GM18909 (cell line): ENCODE data around the gene CYP27B1.
"Not testable (repeated sequence)": the region's sequence is repeated elsewhere in the genome, so short reads cannot be mapped to it uniquely, and the experiment has no call there.

Experiments
- ATAC-seq: cut with Tn5 transposase; IDR thresholded peaks from one replicate; pipeline ENCODE4 v1.9.1; 2021; ENCODE audit warnings: mild to moderate bottlenecking; ENCODE audit not compliant: unreplicated experiment, poor library complexity

CYP27B1 gene

DNA sequence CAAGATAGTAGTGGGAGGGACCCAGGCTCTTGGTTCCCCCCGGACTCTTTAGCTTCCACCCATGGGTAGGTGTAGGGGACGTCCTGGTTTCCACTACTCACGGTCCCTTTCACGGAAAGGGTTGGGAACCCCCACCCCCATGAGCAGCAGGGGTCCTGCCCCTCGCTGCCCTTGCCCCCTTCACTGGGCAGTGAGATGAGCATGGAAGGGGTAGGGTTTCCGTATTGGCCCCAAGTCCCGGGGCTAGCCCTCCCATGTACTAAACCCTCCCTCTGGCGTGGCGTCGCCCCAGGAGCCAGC is 41.1 kb downstream of the CYP27B1 start:
- ATAC-seq, result no peak

DNA sequence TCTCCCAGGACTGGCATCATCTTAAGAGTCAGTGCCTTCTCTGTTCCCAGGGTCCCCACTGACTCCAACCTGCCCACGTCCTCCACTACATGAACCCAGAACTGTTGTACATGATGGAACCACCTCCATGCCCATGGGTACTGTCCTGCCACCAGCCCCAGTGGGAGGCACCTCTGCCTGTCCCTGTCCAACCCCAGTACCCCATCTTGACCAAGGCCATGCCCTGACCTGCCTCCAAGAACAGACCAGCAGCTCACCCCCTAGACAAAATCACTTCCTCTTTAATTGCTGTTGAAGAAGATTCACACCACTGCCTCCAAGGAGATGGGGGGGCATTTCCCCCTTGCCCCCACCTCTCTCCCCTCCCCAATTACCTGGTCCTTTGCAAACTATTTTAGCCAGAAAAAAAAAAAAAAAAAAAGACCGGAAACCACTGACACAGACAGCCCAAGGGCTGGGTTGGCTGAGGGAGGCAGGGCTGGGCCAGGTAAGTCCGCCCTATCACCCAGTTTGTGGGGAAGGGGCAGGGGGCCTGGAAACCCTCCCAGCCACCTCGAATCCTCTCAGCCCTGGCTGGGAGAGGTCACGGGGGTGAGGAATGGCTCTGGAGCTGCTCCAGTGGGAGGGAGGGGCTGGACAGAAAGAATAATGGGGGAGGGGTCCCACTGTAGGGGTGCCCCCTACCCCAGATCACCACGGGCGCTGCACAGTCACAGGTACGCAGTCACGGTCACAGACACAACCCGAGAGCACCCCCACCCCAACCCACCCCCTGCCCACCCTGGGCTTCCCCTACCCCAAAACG is 41.7 kb downstream of the CYP27B1 start:
- ATAC-seq, result no peak

DNA sequence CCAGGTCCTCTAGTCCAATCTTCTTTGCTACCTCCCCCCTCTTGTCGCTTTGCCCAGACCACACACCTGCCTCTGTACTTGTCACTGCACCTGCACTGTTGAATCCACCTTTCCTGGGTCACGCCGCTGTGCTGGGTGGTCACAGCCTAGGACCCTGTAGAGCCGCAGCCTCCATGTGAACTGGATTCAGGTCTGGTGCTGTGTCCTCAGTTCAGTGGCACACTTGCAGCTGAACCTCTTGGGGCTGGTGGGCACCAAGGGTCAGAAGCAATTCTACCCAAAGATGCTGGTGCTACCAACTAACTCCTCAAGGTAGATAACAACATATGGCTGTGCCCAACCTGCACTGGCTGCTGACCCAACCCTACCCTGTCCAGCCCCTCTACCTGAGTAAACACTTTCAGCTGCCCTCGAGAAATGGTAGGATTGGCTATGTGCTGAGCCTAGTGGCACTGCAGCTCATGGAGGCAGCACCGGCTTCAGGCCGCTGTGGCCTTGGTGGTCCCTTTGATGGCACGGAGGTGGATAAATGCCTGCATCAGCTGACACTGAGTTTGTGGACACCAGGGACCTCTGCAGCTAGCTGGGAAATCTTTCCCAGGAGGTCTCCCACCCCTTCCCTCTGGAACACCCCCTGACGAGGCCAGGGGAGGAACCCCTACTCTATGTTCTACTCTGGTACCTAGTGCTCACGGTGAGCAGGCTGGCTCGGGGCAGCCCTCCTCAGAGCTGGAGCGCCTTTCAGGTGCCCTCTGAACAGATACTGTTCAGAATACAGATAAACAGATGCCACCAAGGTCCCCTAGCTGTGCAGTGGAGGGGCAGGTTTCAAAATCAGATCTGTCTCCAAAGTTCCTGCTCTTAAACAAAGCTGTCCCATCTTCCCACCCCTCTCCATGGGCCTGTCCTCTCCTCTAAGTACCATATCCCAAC is 42.6 kb downstream of the CYP27B1 start:
- no peak for ATAC-seq

DNA sequence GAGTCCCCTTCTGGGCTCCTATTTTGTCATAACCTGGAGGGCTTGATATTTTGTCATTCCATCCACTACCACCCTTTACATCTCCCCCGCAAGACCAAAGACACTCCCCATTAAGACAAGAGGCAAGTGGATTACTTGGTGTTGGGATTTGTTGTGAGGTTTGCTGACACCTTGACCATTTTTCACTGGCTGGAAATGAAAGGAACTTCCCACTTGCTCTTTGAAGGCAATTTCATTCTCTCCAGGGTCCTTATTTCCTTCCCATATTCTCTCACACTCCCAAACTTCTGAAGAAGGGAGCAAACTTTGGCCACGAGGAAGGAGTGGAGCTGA is 43.3 kb downstream of the CYP27B1 start:
- no peak for ATAC-seq

DNA sequence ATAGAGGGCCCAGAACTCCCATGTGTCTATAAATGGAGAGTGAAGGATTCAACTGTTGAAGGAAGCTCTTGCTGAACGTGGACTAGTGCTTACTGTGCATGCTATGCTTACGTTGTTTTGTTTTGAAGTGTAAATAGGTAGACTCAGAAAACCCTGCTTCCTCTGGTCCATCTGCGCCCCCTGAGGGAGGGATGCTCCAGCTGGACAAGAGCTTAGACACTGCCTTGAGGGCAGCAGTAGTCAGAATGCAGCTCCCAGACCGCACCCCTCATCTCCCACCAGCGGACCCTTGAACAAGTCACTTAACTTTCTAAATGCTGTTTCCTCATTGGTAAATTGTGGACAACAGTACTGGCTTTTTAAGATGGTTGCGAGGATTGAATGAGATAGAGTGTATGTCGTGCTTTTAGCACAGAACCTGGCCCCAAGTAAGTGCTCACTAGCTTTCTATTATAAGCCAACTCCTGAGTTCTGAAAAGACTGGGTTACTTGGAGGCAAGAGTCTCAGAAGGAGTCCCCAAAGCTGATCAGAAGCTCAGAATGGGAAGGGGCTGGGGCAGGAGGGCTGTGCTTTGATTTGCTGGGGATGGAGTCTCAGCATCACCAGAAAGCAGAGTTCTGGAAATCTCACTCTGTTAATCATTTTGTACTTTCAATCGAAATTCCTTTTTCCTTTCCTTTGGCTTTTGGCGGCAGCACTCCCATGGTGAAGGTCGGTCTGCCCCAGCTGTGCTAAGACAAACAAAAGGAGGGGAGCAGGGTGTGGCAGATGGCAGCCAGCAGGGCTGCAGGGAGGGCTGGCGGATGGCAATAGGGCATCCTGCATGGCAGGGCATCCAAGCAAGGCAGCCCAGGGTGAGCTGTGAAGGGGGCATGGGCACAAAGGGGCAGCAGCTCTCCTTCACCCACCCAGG is 43.9 kb downstream of the CYP27B1 start:
- no peak for ATAC-seq

DNA sequence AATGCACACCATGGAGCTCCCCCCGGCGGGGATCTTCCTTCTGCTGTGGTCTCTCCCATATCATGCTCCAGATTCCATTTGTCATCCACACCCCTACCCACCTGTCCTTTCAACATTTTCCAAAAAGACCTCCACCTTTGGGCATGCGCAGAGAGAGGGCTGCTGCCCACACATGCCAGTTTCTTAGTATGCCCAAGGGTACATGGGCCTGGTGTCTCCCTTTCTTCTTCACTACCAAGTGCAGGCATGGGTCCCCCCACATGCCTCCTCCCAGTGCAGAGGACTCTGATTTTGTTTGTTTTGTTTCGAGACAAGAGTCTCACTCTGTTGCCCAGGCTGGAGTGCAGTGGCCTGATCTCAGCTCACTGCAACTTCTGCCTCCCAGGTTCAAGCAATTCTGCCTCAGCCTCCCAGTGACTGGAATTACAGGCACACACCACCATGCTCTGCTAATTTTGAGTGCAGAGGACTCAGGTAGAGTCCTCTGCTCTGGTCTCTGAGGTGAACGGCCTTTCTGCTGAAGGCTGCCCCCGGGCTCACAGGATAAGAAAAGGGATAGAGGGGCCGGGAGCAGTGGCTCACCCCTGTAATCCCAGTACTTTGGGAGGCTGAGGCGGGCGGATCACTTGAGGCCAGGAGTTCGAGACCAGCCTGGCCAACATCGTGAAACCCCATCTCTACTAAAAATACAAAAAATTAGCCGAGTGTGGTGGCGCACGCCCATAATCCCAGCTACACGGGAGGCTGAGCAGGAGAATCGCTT is 44.9 kb downstream of the CYP27B1 start:
- ATAC-seq, result not testable (repeated sequence)

DNA sequence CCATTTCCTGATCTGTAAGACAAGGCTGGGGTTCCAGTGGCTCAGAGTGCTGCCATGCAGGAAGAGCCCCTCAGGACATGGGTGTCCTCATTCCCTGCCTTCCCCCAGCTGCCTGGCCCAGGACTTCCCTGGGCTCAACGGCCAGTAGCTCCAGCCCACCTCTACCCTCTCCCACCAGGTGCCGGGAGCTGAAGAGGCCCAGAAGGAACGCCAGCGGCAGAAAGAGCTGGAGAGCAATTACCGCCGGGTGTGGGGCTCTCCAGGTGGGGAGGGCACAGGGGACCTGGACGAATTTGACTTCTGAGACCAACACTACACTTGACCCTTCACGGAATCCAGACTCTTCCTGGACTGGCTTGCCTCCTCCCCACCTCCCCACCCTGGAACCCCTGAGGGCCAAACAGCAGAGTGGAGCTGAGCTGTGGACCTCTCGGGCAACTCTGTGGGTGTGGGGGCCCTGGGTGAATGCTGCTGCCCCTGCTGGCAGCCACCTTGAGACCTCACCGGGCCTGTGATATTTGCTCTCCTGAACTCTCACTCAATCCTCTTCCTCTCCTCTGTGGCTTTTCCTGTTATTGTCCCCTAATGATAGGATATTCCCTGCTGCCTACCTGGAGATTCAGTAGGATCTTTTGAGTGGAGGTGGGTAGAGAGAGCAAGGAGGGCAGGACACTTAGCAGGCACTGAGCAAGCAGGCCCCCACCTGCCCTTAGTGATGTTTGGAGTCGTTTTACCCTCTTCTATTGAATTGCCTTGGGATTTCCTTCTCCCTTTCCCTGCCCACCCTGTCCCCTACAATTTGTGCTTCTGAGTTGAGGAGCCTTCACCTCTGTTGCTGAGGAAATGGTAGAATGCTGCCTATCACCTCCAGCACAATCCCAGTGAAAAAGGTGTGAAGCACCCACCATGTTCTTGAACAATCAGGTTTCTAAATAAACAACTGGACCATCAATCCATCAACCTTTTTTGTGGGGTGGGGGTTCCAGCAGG is 46.0 kb downstream of the CYP27B1 start:
- ATAC-seq, result no peak

DNA sequence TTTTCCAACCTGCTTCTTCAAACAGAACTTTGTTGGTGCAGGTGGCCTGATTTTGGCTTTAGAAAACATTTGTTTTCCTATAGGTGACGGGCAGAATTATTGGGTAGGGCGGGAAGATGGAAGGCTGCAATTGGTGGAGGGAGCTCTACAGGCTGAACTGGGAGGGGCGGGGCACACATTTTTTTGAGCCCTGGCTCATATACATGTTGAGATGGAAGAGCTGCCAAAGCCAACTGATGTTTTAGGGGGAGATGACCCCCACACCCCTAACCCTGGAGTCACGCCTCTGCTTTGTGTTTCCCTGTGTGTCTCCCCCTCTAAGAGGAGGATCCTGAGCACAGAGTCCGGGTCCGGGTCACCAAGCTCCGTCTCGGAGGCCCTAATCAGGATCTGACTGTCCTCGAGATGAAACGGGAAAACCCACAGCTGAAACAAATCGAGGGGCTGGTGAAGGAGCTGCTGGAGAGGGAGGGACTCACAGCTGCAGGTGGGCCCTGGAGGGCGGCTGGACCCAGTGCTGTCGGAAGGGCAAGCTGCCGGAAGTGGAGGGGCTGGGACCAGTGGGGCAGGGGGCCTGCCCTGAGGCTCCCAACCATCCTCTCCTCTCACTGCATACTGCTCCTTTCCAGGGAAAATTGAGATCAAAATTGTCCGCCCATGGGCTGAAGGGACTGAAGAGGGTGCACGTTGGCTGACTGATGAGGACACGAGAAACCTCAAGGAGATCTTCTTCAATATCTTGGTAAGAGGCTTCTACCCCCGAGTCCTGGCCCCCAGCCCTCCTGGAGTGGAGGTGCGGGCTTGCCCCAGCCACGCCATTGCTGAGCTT is 46.9 kb downstream of the CYP27B1 start:
- no peak for ATAC-seq

DNA sequence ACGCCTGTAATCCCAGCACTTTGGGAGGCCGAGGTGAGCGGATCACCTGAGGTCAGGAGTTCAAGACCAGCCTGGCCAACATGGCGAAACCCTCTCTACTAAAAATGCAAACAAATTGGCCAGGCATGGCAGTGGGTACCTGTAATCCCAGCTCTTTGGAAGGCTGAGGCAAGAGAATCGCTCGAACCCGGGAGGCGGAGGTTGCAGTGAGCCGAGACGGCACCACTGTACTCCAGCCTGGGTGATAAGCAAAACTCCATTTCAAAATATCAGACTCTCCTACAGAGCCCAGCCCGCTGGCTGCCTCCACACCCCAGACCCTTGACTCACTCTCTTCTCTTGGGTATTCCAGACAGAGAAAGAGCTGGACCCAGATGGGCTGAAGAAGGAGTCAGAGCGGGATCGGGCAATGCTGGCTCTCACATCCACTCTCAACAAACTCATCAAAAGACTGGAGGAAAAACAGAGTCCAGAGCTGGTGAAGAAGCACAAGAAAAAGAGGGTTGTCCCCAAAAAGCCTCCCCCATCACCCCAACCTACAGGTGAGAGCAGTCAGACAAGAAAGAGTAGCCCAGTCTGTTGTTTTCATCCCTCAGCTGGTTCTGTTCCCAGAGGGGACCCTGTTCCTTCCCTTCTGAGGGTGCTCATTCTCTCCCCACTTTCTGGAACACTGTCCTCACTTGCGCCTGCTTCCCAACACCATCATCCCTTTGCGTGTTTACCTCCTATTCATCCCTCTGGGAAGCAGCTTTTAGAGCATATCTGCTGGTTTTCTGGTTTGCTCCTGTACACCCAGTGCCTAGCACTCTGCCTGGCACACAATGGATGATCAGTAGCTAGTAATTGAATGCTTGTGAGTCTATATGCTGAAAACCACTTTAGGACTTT is 48.0 kb downstream of the CYP27B1 start:
- ATAC-seq, result no peak

DNA sequence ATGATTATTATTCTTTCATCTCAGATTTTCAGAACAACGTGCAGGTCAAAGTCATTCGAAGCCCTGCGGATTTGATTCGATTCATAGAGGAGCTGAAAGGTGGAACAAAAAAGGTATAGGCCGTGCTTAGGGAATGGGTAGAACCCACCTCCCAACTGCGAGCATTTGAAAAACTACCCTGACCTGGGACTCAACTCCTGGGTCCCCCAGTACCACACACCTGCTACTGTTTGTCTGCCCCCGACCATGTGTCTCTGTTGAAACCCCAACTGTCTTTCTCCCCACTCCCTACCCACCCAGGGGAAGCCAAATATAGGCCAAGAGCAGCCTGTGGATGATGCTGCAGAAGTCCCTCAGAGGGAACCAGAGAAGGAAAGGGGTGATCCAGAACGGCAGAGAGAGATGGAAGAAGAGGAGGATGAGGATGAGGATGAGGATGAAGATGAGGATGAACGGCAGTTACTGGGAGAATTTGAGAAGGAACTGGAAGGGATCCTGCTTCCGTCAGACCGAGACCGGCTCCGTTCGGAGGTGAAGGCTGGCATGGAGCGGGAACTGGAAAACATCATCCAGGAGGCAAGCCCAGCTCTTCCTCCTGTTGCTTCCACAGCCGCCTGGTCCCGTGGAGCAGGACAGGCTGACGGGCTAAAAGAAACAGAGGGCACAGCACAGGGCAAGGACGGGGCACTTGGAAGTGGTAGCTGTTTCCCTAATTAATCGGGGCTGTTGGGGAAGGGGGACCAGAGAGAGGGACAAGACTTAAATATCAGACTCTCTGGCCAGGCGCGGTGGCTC is 48.8 kb downstream of the CYP27B1 start:
- no peak for ATAC-seq

DNA sequence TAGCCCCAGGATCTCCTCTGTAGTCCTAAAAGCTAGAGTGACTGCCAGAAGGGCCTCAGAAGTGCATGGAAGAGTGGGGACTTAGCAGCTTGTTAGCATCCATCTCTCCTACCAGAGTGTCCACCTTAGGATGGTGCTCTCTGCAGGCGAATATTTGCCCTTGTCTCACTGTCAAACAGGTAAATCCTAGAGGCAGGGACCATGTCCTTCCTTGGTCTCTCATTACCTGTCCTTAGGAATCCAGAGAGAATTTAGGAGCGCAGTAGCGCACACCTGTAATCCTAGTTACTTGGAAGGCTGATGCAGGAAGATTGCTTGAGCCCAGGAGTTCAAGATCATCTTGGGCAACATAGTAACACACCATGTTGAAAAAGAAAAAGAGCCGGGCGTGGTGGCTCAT is 49.7 kb downstream of the CYP27B1 start:
- no peak for ATAC-seq

DNA sequence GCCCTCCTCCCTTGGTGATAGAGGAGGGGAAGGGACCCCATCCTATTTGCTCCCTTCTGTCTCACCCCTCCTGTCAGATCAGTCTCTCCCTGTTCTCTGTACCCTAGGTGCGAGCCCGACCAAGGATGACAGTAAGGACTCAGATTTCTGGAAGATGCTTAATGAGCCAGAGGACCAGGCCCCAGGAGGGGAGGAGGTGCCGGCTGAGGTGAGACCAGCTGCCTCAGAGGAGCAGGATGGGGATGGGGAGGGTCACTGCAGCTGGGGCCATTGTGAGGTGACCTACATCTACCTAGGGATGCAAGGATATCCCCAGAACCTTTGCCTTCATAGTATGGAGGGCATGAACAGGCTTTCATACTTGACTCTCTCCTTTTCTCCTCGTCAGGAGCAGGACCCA is 50.6 kb downstream of the CYP27B1 start:
- ATAC-seq, result no peak

DNA sequence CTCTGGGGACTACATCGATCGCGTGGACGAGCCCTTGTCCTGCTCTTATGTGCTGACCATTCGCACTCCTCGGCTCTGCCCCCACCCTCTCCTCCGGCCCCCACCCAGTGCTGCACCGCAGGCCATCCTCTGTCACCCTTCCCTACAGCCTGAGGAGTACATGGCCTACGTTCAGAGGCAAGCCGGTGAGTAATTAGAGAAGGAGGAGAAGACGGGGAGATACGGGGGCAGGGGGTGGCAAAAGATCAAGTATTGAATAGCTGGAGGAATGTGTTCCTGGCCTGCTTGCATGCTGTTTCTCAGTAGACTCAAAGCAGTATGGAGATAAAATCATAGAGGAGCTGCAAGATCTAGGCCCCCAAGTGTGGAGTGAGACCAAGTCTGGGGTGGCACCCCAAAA is 51.1 kb downstream of the CYP27B1 start:
- no peak for ATAC-seq

DNA sequence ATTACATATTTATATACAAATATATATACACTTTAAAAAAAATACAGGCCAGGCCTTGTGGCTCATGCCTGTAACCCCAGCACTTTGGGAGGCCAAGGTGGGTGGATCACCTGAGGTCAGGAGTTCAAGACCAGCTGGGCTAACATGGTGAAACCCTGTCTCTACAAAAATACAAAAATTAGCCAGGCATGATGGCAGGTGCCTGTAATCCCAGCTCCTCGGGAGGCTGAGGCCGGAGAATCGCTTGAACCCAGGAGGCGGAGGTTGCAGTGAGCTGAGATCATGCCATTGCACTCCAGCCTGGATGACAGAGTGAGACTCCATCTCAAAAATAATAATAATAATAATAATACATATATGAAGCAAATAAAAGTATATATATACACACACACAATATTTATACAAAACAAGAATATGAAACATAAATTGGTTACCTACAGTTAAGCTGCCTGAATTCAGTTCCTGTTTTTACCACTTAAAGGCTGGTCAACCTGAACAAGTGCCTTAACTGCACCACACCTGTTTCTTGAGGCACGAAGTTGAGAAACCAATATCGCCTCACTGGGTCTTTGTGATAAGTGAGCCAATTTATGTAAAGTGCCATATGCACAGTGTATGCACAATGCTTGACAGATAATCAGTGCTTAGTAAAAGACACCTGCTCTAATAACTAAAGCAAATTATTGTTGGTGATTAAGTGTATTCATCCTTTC is 51.7 kb downstream of the CYP27B1 start:
- not testable (repeated sequence) for ATAC-seq

DNA sequence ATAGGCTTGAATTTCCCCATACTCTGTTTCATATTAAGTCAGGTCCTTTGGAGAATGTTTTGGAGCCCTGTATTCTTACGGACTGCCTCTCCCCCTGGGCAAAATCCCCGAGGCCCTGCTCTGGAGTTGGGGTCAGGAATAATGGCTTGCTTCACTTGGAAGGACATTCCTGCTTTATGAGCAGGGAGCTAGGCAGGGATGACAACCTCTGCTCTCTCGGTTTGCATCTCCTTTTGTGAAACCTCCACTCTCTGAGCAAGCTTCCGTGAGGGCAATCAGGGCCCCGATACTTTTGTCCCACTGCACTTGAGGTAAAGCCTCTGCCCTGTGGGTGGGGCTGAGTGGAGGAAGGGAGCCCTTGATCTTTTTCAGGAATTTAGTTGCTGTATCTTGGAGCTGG is 53.7 kb downstream of the CYP27B1 start:
- ATAC-seq, result no peak

DNA sequence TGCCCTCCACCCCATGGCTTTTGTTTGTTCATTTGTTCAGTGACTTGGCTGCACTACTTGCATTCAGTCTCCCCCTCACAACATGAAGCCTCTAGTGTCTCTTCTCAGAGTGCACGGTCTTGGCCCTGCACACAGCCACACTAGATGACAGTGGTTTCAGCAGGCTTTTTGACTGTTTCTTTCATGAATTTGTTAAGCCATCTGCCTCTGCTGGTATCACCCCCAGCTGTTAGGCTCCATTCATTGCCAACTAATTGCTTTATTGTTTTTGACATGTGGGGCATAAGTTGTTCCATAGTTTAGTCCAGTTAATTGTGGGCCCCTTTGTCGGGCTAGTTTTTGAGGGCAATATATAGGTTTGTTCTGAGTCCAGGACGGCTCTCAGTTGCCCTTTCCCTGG is 54.2 kb downstream of the CYP27B1 start:
- ATAC-seq, result no peak
